ENCODE data around the gene SPAG5. TPM values are rescaled to one million over a fixed set of nuclear protein-coding genes. Genes with fewer than 3 reads are reported as not detected.

Gene SPAG5
- total RNA-seq, 1 donor from 2014 or later = 88.3 TPM

DNA sequence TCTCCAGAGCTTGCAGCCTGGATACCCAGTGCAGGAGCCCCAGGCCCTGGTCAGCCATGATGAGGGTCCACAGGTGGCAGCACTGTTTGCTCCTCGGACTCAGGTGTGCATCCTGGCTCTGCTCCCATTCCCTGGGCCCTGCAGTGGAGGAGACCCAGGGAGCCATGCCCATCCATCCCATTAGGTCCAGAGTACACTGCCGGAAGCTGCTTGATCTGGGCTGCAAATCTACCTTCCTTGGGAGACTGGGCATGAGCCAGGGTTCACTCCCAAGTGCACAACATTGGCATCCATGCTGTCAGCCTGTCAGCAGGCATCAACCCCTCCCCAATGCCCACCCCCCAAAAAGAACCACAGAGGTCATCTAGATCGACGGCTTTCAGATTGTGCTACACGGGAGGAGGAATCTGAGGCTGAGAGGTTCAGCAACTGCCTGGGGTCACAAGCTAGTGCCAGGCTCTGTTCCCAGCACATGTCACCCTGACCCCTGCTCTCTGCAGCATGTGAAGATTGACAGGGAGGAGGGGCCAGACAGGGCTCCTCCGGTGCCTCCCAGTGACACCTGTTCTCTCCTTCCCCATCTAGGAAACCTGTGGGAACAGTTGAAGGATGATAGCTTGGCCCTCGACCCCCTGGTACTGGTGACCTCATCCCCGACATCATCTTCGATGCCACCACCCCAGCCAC is 62.1 kb downstream of the SPAG5 start:
- H3K27me3 Mint-ChIP-seq = no peaks in the 10 kb centered on the region
- no peak for DNase-seq (ENCODE audit: extremely low spot score, unreplicated experiment)
- peaks cover 6% of the 10 kb centered on the region for H3K4me1 Mint-ChIP-seq (ENCODE audit: unreplicated experiment)
- H3K36me3 Mint-ChIP-seq = no peaks in the 10 kb centered on the region
- H3K4me3 Mint-ChIP-seq = no peak overlapping the region
- no peak overlapping the region for H3K27ac Mint-ChIP-seq
- H3K9me3 Mint-ChIP-seq = no peaks in the 10 kb centered on the region
- TF ChIP-seq, protein P1, sequence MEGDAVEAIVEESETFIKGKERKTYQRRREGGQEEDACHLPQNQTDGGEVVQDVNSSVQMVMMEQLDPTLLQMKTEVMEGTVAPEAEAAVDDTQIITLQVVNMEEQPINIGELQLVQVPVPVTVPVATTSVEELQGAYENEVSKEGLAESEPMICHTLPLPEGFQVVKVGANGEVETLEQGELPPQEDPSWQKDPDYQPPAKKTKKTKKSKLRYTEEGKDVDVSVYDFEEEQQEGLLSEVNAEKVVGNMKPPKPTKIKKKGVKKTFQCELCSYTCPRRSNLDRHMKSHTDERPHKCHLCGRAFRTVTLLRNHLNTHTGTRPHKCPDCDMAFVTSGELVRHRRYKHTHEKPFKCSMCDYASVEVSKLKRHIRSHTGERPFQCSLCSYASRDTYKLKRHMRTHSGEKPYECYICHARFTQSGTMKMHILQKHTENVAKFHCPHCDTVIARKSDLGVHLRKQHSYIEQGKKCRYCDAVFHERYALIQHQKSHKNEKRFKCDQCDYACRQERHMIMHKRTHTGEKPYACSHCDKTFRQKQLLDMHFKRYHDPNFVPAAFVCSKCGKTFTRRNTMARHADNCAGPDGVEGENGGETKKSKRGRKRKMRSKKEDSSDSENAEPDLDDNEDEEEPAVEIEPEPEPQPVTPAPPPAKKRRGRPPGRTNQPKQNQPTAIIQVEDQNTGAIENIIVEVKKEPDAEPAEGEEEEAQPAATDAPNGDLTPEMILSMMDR (conservative IDR thresholded peaks at IDR 0.05) = no peak

GRCh38 chr17:28534740-28535375 is 64.0 kb downstream of the SPAG5 start:
- DNase-seq (ENCODE audit: extremely low spot score, unreplicated experiment) = no peak
- Mint-ChIP-seq H3K36me3 (no peaks in the 10 kb centered on the region), H3K4me3 (no peak overlapping the region), H3K4me1 (ENCODE audit: unreplicated experiment) (peaks cover 8% of the 10 kb centered on the region), H3K27ac (no peak overlapping the region), H3K9me3 (no peaks in the 10 kb centered on the region), H3K27me3 (no peaks in the 10 kb centered on the region)
- TF ChIP-seq, protein P1 (conservative IDR thresholded peaks at IDR 0.05) = no peak

DNA sequence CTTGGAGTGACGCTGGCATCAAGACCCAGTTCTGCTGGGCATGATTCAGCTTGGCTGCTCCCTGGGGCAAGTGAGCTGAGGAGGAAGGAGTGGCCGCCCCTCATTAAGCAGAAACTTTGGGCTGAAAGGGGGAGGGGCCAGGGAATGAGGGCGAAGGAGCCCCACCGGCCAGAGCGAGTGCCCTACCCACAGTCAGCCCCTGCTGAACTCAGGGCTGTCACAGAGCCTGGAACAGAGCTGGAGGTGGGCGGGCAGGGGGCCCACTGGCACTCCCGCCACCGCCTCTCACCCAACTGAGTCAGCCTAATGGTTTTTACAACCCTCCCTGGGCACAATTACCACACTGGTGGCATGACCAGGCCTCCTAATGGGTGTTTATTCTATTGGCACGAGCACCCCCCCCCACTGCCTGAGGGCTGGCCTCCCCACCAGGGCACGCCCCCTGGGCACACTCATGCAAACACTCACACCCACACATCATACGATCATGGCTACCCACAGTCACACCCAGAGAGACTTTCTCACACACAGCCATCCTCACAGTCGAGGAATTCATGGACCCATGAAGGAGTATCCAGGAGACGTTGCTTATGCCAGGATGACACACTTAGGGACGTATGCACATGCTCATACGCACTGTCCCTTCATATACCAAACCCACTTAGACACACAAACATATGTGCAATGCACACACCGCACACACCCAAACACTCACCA is 65.6 kb downstream of the SPAG5 start:
- no peaks in the 10 kb centered on the region for H3K9me3 Mint-ChIP-seq
- H3K4me3 Mint-ChIP-seq = no peak overlapping the region
- H3K4me1 Mint-ChIP-seq (ENCODE audit: unreplicated experiment) = peaks cover 12% of the 10 kb centered on the region
- no peaks in the 10 kb centered on the region for H3K36me3 Mint-ChIP-seq
- peak overlapping the region; percentile 16 for H3K27ac Mint-ChIP-seq
- H3K27me3 Mint-ChIP-seq = no peaks in the 10 kb centered on the region
- DNase-seq (ENCODE audit: extremely low spot score, unreplicated experiment) = no peak
- TF ChIP-seq, protein P1 (conservative IDR thresholded peaks at IDR 0.05) = no peak

- Mint-ChIP-seq H3K9me3 (no peaks in the 10 kb centered on the region), H3K36me3 (no peaks in the 10 kb centered on the region), H3K4me3 (no peak overlapping the region), H3K27ac (no peak overlapping the region), H3K27me3 (no peaks in the 10 kb centered on the region), H3K4me1 (ENCODE audit: unreplicated experiment) (peaks cover 13% of the 10 kb centered on the region)
- no peak for DNase-seq (ENCODE audit: extremely low spot score, unreplicated experiment)
- TF ChIP-seq, protein P1 (conservative IDR thresholded peaks at IDR 0.05) = no peak
These were observed 66.5 kb downstream of the SPAG5 start for GRCh38 chr17:28532050-28532960.

DNA sequence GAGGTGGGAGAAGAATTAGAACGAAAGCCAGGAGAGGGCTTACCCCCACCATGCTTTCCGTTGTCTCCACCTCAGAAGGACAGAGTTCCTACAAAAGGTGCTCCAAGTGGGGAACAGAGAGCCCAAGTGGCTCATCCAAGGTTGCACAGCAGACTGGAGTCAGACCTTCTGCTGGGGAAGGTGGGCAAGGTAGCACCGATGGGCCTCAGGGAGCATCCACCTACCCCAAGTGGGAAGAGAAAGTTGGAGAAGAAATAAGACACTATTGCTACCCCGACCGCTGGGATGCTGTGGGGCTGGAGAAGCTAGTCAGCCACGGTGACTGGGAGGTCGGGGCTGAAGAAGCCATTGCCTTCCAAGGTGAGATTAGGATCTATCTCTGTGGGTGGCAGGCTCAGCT is 67.9 kb downstream of the SPAG5 start:
- Mint-ChIP-seq H3K27me3 (no peaks in the 10 kb centered on the region), H3K27ac (no peak overlapping the region)

More for the DNA sequence above, 67.9 kb downstream of the SPAG5 start:
- DNase-seq (ENCODE audit: extremely low spot score, unreplicated experiment) = no peak
- no peak overlapping the region for H3K4me3 Mint-ChIP-seq
- H3K36me3 Mint-ChIP-seq = no peaks in the 10 kb centered on the region
- H3K9me3 Mint-ChIP-seq = no peaks in the 10 kb centered on the region
- TF ChIP-seq, protein P1 (conservative IDR thresholded peaks at IDR 0.05) = no peak
- peaks cover 20% of the 10 kb centered on the region for H3K4me1 Mint-ChIP-seq (ENCODE audit: unreplicated experiment)
